A549 (cell line): ENCODE data around the gene AUH. TPM values are rescaled to one million over a fixed set of nuclear protein-coding genes. Genes with fewer than 3 reads are reported as not detected.

Source experiments
- ATAC-seq, 2 experiments: fragments of 200-7000 bp in 1 of 2; fragments of >200 bp in 1 of 2; cut with Nextera tagmentation in 1 of 2; cut with Tn5 transposase in 1 of 2; 3 replicates each; pipeline versions ENCODE4 v1.8.0 to v1.9.1; 2018 to 2020; ENCODE audit warnings: mild to moderate bottlenecking in 1 of 2, moderate library complexity in 1 of 2
- CTCF ChIA-PET: fragments of 300-600 bp; sonication (Branson Sonifier 250); formaldehyde crosslinking; extraction: SDS; loops from one replicate; lab custom pipeline; 2021; ENCODE audit warnings: antibody characterized with exemption, inconsistent platforms; lab: Yijun Ruan, JAX
- POLR2A ChIA-PET: fragments of 350-600 bp; formaldehyde crosslinking; extraction: SDS; loops from one replicate; lab custom pipeline; 2021; ENCODE audit warnings: antibody characterized with exemption, inconsistent platforms; lab: Yijun Ruan, JAX
- DNase-seq, 2 experiments: peaks; one replicate each; pipeline versions ENCODE4 v3.0.0 to v3.0.0-alpha.2; 2011 to 2016; ENCODE audit warnings: low read depth in 1 of 2, low spot score in 1 of 2
- FAIRE-seq: peaks from 2 replicates; lab custom pipeline; 2011; peaks lifted over from hg19 to GRCh38; lab: Jason Lieb, UNC
- H3K27ac ChIP-seq, 2 experiments: fragments of >200 bp; sonication (Bioruptor Twin); formaldehyde crosslinking; 3 replicates each; pipeline ENCODE4 v1.5.1; 2016 to 2017
- H3K4me1 ChIP-seq: fragments of >200 bp; sonication (Bioruptor Twin); formaldehyde crosslinking; 3 replicates; pipeline ENCODE4 v1.6.1; 2016
- H3K4me2 ChIP-seq: fragments of >200 bp; sonication (Bioruptor Twin); formaldehyde crosslinking; 3 replicates; pipeline ENCODE4 v1.6.1; 2016
- H3K4me3 ChIP-seq: fragments of >200 bp; sonication (Bioruptor Twin); formaldehyde crosslinking; 3 replicates; pipeline ENCODE4 v1.5.1; 2016
- H3K9me3 ChIP-seq: fragments of >200 bp; sonication (Bioruptor Twin); formaldehyde crosslinking; 3 replicates; pipeline ENCODE4 v1.6.1; 2016
- CBX8 ChIP-seq: fragments of 200-600 bp; sonication (generic); IDR thresholded peaks from 2 replicates; pipeline ENCODE4 v1.6.1; 2016
- EHMT2 ChIP-seq: fragments of 200-600 bp; sonication (generic); IDR thresholded peaks from 2 replicates; pipeline ENCODE4 v1.6.1; 2016; ENCODE audit warnings: antibody characterized with exemption, low read depth, mild to moderate bottlenecking, moderate library complexity
- EP300 ChIP-seq, 2 experiments: fragments of >200 bp; sonication (Bioruptor Twin); formaldehyde crosslinking; IDR thresholded peaks; 2 replicates in 1 of 2; 3 replicates in 1 of 2; pipeline ENCODE4 v1.6.1; 2016 to 2017
- ESRRA ChIP-seq: fragments of 150-350 bp; IDR thresholded peaks from 2 replicates; pipeline ENCODE4 v1.6.1; 2014; ENCODE audit warnings: mild to moderate bottlenecking, low read length, borderline replicate concordance
- FOXS1 ChIP-seq: fragments of 250-450 bp; sonication (Bioruptor Pico); IDR thresholded peaks from 2 replicates; pipeline ENCODE4 v1.5.0; 2020; ENCODE audit warnings: mild to moderate bottlenecking, moderate library complexity
- JUN ChIP-seq, 2 experiments: fragments of >200 bp; sonication (Bioruptor Twin); formaldehyde crosslinking; IDR thresholded peaks; 2 replicates in 1 of 2; 3 replicates in 1 of 2; pipeline ENCODE4 v1.6.1; 2016 to 2017
- JUNB ChIP-seq: fragments of >200 bp; sonication (Bioruptor Twin); formaldehyde crosslinking; IDR thresholded peaks from 2 replicates; pipeline ENCODE4 v1.6.1; 2016
- KDM5A ChIP-seq: fragments of 200-600 bp; sonication (generic); IDR thresholded peaks from 2 replicates; pipeline ENCODE4 v1.6.1; 2016; ENCODE audit warnings: antibody characterized with exemption, mild to moderate bottlenecking
- MYC ChIP-seq: IDR thresholded peaks from 2 replicates; pipeline ENCODE4 v1.6.1; 2012; ENCODE audit warnings: mild to moderate bottlenecking, inconsistent platforms, low read length, improper control_type of control experiment, borderline replicate concordance
- POLR2AphosphoS2 ChIP-seq: conservative IDR thresholded peaks from 2 replicates; pipeline ENCODE4 v1.6.1; 2012; ENCODE audit warnings: low read length, improper control_type of control experiment, inconsistent platforms
- SMC3 ChIP-seq: fragments of >200 bp; sonication (Bioruptor Twin); formaldehyde crosslinking; IDR thresholded peaks from 3 replicates; pipeline ENCODE4 v1.6.1; 2018; ENCODE audit warnings: inconsistent platforms
- TP53 ChIP-seq: fragments of 250-450 bp; sonication (Bioruptor Pico); IDR thresholded peaks from 2 replicates; pipeline ENCODE4 v1.5.0; 2021; ENCODE audit warnings: mild to moderate bottlenecking, moderate library complexity
- ZNF302 ChIP-seq: fragments of 250-450 bp; sonication (Bioruptor Pico); IDR thresholded peaks from 2 replicates; pipeline ENCODE4 v1.9.0; 2021; ENCODE audit warnings: inconsistent platforms, mild to moderate bottlenecking, moderate library complexity
- WGBS: methylation state at CpG from one replicate; pipeline ENCODE4 v1.1.6; 2017; ENCODE audit errors: missing lambda C conversion rate; 5-methylcytosine and 5-hydroxymethylcytosine counted together
- polyA plus RNA-seq, 4 experiments: library from polyadenylated mRNA; depleted of rRNA in 3 of 4; stranded (reverse); fragments of >200 nt; fragmentation: RNase III in 1 of 4; extraction: RNeasy Plus Mini Kit Qiagen cat#74134 plus additional on column Dnase treatment in 1 of 4; gene quantifications; 2 replicates in 3 of 4; 3 replicates in 1 of 4; pipeline ENCODE4 v1.2.3, GENCODE V29; 2011 to 2017
- TF ChIP-seq, protein P1 (sequence below): fragments of 250-450 bp; sonication (Bioruptor Pico); IDR thresholded peaks from 2 replicates; pipeline ENCODE4 v1.5.0; 2021; ENCODE audit warnings: mild to moderate bottlenecking, moderate library complexity, borderline replicate concordance
- TF ChIP-seq, protein P2 (sequence below): fragments of 200-600 bp; sonication (generic); IDR thresholded peaks from 2 replicates; pipeline ENCODE4 v1.6.1; 2016; ENCODE audit warnings: antibody characterized with exemption, mild to moderate bottlenecking, moderate library complexity
- TF ChIP-seq, protein P3 (sequence below): fragments of 150-350 bp; IDR thresholded peaks from 2 replicates; pipeline ENCODE4 v1.6.1; 2014; ENCODE audit warnings: low read depth, mild to moderate bottlenecking, low read length

The AUH gene
- polyA plus RNA-seq, 2 of the 4 experiments (the other 2 are of a cell fraction) = 11.1 to 15.9 TPM

DNA sequence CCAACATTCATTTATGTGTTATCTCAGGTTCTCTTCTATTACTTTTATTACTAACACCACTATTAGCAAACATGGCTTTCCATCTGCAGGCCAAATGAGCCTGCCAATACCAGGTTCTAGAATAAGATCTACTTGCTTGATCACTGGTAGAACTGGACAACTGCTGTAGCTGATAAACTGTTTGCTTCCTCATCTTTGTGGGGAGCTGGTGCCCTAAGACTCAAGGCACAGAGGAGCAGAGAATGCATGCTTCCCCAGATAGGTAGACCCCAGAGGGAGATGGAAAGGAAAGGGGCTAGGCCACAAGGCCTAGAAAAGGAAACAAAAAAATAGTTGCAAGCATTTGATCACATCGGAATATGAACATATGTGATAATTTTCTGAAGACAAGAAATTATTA, 30.7 kb upstream of the AUH start:
- no peaks in the 10 kb centered on the region for H3K9me3 ChIP-seq
- no peak overlapping the region for H3K4me2 ChIP-seq
- WGBS = 82% methylated on average over 1 of the region's 1 CpG
- FAIRE-seq (no peak), ATAC-seq (no peak), DNase-seq (no peak)
- peaks cover 18% of the 10 kb centered on the region for H3K4me1 ChIP-seq
- TF ChIP-seq, protein P1, sequence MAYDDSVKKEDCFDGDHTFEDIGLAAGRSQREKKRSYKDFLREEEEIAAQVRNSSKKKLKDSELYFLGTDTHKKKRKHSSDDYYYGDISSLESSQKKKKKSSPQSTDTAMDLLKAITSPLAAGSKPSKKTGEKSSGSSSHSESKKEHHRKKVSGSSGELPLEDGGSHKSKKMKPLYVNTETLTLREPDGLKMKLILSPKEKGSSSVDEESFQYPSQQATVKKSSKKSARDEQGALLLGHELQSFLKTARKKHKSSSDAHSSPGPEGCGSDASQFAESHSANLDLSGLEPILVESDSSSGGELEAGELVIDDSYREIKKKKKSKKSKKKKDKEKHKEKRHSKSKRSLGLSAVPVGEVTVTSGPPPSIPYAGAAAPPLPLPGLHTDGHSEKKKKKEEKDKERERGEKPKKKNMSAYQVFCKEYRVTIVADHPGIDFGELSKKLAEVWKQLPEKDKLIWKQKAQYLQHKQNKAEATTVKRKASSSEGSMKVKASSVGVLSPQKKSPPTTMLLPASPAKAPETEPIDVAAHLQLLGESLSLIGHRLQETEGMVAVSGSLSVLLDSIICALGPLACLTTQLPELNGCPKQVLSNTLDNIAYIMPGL (CRISPR knock-in tag) = no peak
- H3K27ac ChIP-seq = no peak overlapping the region
- no peak overlapping the region for H3K4me3 ChIP-seq
- ChIA-PET CTCF (interaction anchor here (0.9 to 1.6 kb wide), 2 partner anchors 303 to 477 kb away, joined by 3 to 5 read pairs; no protein-coding TSS in a partner anchor), POLR2A (no interaction called here)

DNA sequence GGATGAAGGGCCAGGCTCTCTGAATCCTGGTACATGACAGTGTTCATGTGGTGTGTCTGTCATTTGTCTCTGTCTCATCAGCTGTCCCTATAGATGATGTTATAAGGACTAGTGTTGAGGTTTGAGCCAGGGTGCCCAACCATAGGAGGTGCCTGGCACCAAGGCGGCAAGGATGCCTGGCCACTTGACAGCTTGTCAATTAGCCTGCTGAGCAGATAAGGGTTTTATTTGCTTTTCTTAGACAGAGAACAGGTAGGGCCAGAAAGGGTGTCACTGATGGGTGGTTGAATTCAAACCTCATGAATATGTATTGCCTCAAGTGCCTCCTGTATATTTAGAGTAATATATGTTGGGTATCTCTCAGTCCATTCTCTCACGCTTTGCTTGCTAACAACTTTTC, 30.1 kb upstream of the AUH start:
- no peaks in the 10 kb centered on the region for H3K9me3 ChIP-seq
- ATAC-seq (no peak), DNase-seq (no peak), FAIRE-seq (no peak)
- peaks cover 18% of the 10 kb centered on the region for H3K4me1 ChIP-seq
- ChIA-PET POLR2A (no interaction called here), CTCF (no interaction called here)
- WGBS = 93% methylated on average over 2 of the region's 2 CpGs
- no peak overlapping the region for H3K4me2 ChIP-seq
- no peak for TF ChIP-seq TP53 (CRISPR knock-in tag)
- TF ChIP-seq POLR2AphosphoS2 = no peak
- no peak for TF ChIP-seq FOXS1 (CRISPR knock-in tag)
- no peak for TF ChIP-seq KDM5A
- TF ChIP-seq JUNB = no peak
- no peak for TF ChIP-seq MYC
- TF ChIP-seq, protein P1 (CRISPR knock-in tag) = no peak
- no peak for TF ChIP-seq JUN (IDR thresholded peaks at IDR 0.05)
- TF ChIP-seq ESRRA = no peak
- no peak for TF ChIP-seq ZNF302
- no peak for TF ChIP-seq SMC3
- TF ChIP-seq EP300 (IDR thresholded peaks at IDR 0.05) = no peak
- no peak for TF ChIP-seq CBX8
- TF ChIP-seq, protein P2, sequence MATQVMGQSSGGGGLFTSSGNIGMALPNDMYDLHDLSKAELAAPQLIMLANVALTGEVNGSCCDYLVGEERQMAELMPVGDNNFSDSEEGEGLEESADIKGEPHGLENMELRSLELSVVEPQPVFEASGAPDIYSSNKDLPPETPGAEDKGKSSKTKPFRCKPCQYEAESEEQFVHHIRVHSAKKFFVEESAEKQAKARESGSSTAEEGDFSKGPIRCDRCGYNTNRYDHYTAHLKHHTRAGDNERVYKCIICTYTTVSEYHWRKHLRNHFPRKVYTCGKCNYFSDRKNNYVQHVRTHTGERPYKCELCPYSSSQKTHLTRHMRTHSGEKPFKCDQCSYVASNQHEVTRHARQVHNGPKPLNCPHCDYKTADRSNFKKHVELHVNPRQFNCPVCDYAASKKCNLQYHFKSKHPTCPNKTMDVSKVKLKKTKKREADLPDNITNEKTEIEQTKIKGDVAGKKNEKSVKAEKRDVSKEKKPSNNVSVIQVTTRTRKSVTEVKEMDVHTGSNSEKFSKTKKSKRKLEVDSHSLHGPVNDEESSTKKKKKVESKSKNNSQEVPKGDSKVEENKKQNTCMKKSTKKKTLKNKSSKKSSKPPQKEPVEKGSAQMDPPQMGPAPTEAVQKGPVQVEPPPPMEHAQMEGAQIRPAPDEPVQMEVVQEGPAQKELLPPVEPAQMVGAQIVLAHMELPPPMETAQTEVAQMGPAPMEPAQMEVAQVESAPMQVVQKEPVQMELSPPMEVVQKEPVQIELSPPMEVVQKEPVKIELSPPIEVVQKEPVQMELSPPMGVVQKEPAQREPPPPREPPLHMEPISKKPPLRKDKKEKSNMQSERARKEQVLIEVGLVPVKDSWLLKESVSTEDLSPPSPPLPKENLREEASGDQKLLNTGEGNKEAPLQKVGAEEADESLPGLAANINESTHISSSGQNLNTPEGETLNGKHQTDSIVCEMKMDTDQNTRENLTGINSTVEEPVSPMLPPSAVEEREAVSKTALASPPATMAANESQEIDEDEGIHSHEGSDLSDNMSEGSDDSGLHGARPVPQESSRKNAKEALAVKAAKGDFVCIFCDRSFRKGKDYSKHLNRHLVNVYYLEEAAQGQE = no peak
- TF ChIP-seq, protein P3, sequence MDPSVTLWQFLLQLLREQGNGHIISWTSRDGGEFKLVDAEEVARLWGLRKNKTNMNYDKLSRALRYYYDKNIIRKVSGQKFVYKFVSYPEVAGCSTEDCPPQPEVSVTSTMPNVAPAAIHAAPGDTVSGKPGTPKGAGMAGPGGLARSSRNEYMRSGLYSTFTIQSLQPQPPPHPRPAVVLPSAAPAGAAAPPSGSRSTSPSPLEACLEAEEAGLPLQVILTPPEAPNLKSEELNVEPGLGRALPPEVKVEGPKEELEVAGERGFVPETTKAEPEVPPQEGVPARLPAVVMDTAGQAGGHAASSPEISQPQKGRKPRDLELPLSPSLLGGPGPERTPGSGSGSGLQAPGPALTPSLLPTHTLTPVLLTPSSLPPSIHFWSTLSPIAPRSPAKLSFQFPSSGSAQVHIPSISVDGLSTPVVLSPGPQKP = no peak
- TF ChIP-seq EHMT2 = no peak
- H3K4me3 ChIP-seq = no peak overlapping the region
- H3K27ac ChIP-seq = no peak overlapping the region
